Stimulated activated CD8-positive, alpha-beta memory T cell treated with anti-CD3 and anti-CD28 coated beads, Interleukin-15, amount 100 ng/mL, for 48 hours (primary cell): Measurements from ENCODE around the gene ARL13B.
"Not testable (repeated sequence)": the region's sequence is repeated elsewhere in the genome, so short reads cannot be mapped to it uniquely, and the experiment has no call there.

Source experiments
- DNase-seq, 2 donors: peaks; one replicate each; pipeline ENCODE4 v3.0.0-alpha.2; 2020; ENCODE audit warnings: low read depth in 2 of 2

Gene ARL13B

DNA sequence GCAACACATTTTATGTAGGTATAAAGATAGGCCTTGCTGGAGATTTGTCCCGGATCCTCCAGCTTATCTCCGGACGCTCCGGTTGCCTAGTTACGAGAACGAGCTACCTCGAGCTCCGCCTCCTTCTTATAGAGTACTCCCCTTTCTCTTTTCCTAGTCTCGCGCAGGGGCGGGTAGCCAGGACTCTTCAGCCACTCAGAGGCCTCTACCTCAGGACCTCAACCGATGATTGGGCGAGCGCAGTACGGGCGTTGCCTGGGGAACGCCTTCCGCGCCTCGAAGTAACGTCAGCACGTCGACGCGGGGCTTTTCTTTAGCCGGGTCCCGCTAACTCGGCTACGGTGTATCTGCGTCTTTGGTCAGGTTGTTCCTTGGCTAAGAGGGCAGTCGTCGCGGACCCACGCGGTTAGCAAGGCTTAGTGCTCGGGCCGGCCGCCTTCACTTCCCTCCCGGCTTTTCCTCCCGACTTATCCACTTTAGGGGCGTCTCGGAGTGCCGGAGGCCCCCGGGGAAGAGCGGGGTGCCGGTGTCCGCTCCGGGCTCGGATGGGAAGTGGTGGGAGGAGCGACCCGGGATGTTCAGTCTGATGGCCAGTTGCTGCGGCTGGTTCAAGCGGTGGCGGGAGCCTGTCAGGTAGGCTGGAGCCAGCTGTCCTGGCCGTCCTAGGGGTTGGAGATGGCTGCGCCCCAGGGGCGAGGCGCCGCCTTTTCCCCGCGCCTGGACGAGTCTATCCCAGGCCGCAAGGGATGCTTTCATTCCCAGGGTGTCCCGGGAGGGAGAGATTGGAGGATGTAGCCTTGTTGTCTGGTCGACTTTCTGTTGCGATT lies at the start of gene ARL13B:
ARL13B (plus strand) TSS at position 306 of the 827 bp plus-strand sequence; CDS start at position 575, 269 bp downstream.
- DNase-seq = peak; percentile 90

DNA sequence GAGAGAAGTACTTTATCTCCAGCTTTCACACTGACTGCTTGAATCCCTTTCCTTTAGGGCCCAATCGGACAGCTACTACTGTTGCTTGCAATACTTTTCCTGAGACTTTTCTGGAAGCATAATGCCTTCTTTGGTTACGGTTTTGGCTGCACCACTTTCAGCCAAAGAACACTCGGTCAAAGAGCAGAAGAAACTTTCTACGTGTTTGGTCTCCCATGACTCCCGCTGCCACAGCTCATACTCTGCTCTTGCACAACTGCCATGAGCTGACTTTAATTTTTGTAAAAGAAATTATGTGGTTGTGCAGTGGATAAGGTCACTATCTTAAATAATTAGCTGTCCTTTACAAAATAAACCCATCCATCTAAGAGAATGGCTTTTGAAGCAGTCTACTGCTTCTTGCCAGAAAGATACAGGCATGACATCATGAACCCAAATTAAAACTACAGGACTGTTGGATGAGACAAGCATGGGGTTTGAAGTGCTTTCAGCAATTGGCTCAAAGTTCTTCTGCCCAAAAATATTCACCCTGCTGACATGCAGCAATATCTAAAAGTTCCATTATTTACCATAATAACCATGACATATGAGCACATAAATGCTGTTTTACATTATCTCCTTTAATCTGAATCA lies 48.2 kb upstream of the ARL13B start:
- DNase-seq = no peak

DNA sequence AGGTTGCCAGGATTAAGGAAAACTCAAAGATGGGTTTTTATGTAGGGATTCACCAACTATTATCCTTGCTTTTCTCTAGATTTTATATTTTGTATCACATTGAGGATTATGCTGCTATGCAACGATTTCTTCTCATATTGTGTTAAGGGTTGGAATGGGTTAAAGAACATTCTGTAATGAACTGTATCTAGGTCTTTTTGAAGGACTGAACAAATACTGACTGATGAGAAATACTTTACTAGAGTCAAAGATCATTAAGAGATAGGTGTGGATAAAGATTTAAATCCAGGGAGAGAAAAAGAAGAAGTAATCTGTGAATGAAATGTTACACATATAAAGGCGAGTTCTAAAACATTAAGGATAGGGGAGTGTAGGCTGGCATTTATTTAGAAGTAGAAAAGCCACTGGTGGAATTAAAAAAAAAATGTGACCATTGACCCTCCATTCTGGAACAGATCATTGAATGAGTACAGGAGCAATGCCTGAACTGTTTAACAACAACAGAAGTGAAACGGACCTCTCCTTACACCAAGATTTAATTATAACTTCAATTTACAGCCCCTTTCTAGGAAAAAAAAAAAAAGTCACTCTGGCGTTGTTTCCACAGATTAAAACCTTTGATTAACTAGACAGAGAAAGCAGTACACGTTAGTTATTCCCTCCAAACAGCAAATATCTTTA lies 45.4 kb upstream of the ARL13B start:
- no peak for DNase-seq

DNA sequence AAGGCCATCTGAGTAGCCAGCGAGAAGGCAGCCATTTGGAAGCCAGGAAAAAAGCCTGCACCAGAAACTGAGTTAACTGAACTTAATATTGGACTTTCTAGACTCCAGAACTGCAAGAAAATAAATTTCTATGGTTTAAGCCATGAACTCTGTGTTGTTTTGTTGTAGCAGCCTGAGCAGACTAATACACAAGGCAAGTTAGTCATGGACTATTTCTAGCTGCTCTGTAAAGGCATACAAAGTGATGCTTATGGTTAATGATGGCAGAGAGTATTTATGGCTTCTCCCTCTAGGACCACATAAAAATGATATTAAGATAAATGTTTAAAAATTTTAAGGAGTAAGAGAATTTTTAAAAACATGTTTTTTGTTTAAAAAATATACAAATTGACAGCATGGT lies 43.4 kb upstream of the ARL13B start:
- no peak for DNase-seq

DNA sequence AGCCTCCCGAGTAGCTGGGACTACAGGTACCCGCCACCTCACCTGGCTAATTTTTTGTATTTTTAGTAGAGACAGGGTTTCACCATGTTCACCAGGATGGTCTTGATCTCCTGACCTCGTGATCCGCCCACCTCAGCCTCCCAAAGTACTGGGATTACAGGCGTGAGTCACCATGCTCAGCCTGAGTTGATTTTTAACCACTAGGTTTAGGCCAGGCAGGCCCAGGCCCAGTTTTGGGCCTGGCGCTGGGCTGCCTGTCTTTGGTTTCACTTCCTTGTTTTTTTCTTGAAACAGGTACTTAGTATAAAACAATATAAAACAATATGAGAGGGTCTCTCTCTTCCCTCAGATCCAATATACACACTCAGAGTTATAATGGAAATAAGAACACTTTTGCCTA lies 42.5 kb upstream of the ARL13B start:
- not testable (repeated sequence) for DNase-seq

DNA sequence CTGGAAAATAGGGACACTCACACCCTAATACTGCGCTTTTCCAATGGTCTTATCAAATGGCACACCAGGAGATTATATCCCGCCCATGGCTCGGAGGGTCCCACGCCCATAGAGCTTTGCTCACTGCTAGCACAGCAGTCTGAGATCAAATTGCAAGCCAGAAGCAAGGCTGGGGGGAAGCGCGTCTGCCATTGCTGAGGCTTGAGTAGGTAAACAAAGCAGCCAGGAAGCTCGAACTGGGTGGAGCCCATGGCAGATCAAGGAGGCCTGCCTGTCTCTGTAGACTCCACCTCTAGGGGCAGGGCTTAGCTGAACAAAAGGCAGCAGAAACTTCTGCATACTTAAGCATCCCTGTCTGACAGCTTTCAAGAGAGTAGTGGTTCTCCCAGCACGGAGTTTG lies 30.0 kb upstream of the ARL13B start:
- DNase-seq = not testable (repeated sequence)

DNA sequence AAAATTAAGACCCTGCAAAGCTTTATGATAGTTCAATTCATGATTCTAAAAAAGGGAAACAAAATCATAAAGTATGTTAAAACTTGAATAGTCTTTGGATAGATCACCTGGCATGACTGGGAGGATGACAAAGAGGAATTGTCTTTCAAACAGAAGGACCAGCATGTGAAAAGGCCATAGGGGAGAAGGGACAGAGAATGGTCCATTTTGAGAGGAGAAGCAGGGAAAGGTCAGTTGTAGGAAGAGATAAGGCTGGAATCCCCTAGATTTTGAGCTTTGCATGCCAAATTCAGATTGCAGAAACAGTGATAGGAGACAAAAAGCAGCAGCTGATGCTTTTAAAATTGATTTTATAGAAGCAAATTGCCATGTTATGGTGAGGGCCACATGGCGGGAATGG lies 18.9 kb upstream of the ARL13B start:
- DNase-seq = no peak

DNA sequence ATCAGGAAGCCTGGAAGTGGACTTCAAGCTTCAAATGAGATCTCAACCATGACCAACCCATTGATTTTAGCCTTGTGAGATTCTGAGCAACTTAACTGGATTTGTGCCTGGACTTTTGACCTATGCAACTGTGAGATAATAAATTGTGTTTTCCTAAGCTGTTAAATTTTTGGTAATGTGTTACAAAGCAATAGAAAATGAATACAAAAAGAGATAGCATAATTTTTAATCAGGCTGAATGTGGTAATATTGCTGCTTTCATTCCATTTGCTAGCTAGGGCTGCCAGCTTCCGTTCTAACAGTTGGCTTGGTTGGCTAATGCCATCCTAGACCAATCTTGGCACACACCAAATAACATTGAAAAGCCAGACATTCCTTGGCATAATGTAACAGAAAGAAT lies 18.5 kb upstream of the ARL13B start:
- no peak for DNase-seq

DNA sequence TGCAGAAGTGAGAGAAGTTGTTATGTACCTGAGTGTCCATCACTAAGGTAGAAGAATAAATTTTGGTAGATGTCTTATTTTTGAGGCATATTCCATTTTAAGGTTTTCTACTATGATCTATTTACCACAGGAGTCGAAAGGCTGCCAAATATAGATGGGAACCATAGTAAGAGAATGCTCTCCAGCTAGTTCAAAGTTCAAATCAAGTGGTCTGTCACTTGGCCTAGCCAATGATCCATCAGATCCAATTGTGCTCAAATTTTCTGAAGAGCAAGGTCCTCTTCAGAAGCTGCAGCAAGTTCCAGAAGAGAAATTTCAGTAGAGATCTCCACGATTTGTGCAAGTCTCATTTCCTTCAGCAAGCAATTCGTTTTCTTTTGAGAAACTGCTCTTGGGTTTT lies 17.2 kb upstream of the ARL13B start:
- DNase-seq = no peak

DNA sequence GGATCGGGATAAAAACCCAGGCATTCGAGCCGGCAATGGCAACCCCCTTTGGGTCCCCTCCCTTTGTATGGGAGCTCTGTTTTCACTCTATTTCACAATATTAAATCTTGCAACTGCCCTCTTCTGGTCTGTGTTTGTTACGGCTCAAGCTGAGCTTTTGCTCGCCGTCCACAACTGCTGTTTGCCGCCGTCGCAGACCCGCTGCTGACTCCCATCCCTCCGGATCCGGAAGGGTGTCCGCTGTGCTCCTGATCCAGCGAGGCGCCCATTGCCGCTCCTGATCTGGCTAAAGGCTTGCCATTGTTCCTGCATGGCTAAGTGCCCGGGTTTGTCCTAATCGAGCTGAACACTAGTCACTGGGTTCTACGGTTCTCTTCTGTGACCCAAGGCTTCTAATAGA lies 14.8 kb upstream of the ARL13B start:
- not testable (repeated sequence) for DNase-seq

DNA sequence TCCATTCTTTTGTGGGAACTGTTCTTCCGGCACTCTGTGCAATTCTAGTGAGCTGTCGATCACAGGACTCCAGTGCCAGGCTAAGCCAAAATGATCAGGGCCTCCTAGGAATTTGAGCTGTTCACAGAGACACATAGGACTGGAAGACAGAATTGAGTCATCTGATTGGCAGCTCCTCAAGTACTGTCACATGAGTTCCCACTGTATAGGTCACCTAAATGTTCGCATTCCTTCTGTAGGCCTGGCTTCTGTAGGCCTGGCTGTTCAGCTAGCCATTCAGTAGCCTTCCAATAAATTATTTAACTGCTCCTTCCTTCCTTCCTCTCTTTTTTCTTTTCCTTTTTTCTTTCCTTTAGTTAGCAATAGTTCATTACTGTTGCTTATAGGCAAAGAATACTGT lies 10.5 kb upstream of the ARL13B start:
- DNase-seq = no peak

DNA sequence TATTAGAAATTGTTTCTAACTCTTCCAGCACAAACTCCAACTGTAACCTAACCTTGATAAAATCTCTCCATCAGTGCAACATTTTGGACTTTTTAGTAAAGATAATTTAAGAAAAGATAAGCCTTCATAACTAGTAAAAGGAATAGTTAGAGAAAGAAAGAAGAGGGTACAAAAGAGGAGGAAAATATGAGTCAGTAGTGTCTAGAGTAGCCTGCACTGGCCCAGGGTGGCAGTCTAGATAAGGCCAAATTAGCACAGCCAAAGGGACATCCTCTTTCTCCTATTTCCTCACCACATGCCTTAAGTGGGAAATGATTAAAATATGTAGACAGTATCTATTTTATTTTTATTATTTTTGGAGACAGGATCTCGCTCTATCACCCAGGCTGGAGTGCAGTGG lies 10.0 kb upstream of the ARL13B start:
- DNase-seq = no peak

DNA sequence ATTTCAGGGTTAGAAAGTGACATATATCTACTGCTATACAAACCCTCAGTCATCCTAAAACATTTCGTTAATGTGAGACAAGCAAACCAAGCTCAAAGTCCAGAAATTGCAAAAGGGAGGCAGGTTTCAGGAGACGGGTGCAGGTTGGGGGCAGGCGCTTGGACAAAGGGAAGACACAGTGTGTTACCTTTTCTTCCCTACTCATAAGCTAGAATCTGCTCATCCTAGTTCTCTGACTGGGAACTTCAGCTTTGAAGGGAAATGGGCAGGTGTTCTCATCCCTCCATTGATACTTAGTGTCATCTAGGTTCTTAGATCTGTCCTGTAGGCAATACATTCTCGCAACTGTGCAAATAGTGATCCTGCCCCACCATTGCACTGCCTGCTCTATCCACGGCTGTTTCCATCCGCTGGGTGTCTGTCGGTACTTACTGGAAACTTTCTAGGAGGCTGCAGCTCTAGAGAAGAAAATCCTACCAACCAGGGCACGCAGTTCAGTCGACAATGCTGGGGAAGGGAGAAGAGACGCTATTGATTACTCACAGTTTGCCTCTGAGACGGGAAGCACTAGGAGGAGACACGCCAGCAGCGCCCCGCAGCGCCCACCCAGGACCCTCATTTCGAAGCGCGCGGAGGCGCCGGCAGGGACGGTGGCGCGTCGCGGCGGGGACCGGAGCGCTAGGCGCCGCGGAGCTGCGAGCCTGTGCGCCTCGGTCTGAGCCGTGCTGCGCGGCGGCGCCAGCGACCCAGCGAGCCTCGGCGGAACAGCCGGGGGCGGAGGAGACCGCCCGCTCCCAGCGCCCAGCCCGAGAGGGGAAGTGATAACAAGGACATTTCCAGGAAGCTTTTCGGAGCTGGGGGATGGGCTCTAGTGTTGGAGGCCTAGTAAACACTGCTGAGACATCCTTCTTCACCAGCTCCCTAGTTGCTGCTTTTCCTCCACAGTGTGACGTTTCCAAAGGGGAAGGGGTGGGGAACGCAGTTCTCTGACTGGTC lies 6.5 kb upstream of the ARL13B start, which contains the start of gene PROS1:
PROS1 (minus strand) TSS at position 766 of the 996 bp plus-strand sequence; CDS start at position 619, 147 bp downstream.
- DNase-seq = peak; percentile 25 to 30

DNA sequence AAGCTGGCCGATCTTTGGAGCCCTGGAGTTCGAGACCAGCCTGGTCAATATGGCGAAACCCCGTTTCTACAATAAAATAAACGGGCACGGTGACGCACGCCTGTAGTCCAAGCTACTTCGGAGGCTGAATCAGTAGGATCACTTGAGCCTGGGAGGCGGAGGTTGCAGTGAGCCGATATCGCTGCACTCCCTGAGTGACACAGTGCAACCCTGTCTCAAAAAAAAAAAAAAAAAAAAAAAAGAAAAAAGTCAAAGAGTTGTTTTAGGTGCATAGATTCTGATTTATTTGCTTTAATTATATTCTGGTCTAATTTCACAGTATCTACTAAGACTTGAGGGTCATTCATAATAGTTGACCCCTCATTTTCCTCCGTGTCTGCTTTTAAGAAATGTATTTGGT lies 1.7 kb downstream of the ARL13B start:
- no peak for DNase-seq

DNA sequence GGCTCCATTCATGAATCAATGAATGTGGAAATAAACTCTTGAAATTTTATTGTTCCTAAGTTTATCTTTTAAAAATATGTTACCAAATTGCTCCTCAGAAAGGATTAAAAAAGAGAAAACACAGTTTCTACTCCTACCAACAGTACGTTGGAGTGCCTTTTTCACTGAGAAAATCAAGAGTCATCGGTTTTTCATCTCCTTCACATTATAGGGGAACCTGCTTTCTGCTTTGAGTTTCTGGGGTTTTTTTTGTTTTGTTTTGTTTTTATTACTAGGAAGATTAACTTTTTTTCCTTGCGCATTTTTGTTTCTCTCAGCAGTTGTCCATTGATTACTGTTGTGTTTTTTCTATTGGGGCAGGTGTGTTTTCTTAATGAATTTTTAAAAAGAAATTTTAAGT lies 3.5 kb downstream of the ARL13B start:
- DNase-seq = no peak

DNA sequence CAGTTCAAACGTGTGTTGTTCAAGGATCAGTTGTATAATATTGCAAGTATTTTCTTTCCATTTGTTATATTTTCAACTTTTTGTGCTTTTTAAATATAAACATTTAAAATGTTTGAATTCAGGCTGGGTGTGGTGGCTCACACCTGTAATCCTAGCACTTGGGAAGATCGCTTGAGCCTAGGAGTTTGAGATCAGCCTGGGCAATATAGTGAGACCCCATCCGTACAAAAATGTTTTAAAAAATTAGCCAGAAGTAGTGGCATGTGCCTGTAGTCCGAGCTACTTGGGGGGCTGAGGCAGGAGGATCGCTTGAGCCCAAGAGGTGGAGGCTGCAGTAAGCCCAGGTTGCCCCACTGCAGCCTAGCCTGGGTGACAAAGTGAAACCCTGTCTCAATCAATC lies 4.7 kb downstream of the ARL13B start:
- DNase-seq = no peak

DNA sequence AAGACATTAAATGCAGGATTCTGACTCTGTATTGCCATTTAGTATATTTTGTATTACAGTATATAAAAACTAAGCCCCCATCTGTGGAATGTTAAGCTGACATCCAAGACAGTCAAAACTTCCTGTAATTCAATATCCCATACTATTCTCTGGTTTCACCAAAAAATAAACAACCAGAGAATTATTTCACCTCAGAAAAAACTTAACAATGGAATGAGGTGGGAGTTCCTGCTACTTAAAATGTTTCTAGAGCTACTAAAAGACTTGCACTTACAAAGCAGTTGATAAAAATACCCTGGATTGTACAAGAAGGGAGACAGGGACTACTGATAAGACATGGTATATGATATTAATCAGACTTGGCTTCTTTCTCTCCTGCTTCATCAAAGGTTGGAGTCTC lies 8.3 kb downstream of the ARL13B start:
- DNase-seq = no peak

DNA sequence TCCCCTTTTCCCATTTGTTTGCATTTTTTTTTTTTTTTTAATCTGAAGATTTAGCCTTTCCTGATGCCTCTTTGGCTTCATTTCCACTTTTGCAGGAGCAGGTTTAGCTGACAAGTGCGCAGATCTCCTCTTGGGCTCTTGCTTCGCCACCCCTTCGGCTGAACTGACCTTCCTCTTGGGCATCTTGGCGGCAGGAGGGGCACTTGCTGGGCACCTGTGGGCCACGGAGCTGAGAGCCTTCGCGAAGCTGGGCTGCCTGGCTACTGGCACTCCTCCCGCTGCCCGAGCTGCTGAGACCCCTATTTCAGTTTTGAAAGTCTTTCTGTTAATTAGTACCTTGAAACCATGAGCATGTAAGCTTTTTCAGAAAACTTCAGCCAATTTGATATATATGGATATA lies 8.8 kb downstream of the ARL13B start:
- no peak for DNase-seq

DNA sequence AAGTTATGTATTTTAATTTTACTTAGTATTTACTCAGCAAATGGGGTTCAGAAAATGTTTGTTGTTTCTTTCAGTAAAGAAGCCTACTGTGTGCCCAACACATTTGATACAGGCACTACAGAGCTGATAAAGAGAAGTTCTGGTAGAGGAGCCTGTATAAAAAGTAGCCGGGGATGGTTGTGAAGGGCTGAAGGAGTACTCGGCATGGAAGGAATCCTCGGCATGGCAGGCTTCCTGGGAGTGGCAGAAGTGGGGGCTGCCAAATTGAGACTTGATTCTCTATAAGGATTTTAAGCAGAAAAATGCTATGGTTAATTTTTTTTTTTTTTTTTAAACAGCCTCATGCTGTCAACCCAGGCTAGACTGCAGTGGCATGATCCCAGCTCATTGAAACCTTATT lies 9.3 kb downstream of the ARL13B start:
- DNase-seq = no peak

DNA sequence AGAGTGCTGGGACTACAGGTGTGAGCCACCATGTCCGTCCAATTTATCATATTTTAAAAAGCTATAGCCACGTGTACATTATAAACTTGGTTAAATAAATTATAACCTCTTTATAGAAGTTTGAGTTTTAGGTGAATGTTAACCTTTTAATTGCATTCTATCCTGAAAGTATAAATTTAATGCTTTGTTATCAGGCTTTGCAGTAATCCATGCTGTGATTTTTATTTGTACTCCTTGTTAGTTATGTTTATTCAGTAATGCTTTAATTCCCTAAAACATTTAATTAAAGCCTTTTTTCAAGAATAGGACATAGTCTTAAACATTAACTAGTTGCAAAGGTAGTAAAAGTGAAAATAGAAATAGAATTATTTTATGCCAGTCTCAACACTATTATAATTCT lies 11.7 kb downstream of the ARL13B start:
- no peak for DNase-seq

DNA sequence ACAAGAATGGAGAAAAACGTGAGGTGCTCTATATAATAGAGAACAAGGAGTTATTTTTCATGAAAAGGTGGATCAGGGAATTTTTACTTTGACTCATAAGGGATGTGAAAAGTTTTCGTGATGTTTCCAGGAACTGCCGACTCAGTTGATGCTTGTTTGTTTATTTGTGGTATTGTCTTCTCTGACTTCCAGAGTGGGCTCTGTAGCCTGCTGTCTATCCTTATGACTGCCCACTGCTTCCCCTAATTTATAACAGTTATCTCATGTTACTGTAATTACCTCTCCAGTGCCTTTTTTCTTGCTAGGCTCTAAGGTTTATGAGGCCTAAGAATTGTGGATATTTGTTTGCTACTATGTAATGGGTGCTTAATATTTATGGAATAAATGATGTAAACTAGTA lies 12.3 kb downstream of the ARL13B start:
- no peak for DNase-seq

DNA sequence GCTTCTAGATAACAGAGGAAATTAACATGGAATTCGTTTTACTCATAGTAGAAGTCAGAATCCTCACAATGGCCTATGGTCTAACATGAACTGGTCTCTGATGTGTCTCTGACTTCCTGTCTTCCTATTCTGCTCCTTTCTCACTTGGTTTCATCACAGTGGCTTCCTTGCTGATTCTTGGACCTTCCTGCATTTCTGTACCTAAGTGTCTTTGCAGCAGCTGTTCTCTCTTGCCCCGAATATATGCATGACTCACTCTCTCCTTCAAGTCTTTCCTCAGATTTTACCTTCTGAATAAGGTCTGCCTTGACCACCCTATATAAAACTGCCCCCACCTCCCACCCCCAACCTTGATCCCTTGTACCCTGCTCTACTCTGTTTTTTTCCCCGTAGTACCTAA lies 14.1 kb downstream of the ARL13B start:
- no peak for DNase-seq
